HEK293 (cell line): ENCODE results near the gene STPG2.

Source experiments
- CTCF ChIA-PET: fragments of 350-600 bp; formaldehyde crosslinking; extraction: SDS; loops from one replicate; lab custom pipeline; 2021; ENCODE audit warnings: antibody characterized with exemption; lab: Yijun Ruan, JAX
- POLR2A ChIA-PET: fragments of 300-600 bp; formaldehyde crosslinking; extraction: SDS; loops from one replicate; lab custom pipeline; 2020; ENCODE audit warnings: antibody characterized with exemption, inconsistent platforms; lab: Yijun Ruan, JAX
- H3K27ac ChIP-seq: fragments of 200-500 bp; sonication (Bioruptor generic); 2 replicates; pipeline ENCODE4 v1.5.1; 2014; ENCODE audit warnings: low read depth, low read length, control low read depth, inconsistent platforms; ENCODE audit errors: extremely low read depth
- H3K36me3 ChIP-seq, 2 experiments: fragments of 200-500 bp in 1 of 2; sonication (Bioruptor generic) in 1 of 2; 1 replicate in 1 of 2; 2 replicates in 1 of 2; pipeline ENCODE4 v1.5.1; 2014 to 2017; ENCODE audit warnings: inconsistent platforms in 2 of 2, low read length in 2 of 2; ENCODE audit not compliant: control insufficient read depth in 2 of 2, insufficient read depth in 1 of 2
- H3K4me1 ChIP-seq: fragments of 200-500 bp; sonication (Bioruptor generic); 2 replicates; pipeline ENCODE4 v1.5.1; 2014; ENCODE audit warnings: mild to moderate bottlenecking, low read length, inconsistent platforms; ENCODE audit not compliant: control insufficient read depth, insufficient read depth
- H3K4me3 ChIP-seq: 2 replicates; pipeline ENCODE4 v1.5.1; 2011; ENCODE audit warnings: low read depth, mild to moderate bottlenecking, control low read depth, low read length, moderate library complexity
- H3K9me3 ChIP-seq: fragments of 200-500 bp; sonication (Bioruptor generic); 2 replicates; pipeline ENCODE4 v1.5.1; 2014; ENCODE audit warnings: low read depth, low read length, inconsistent platforms; ENCODE audit not compliant: control insufficient read depth, insufficient read depth
- EGR2 ChIP-seq: fragments of 450-650 bp; formaldehyde crosslinking; IDR thresholded peaks from 2 replicates; pipeline ENCODE4 v1.5.1; 2016; ENCODE audit warnings: low read depth, missing biosample characterization, missing genetic modification characterization
- FEZF1 ChIP-seq: fragments of 450-650 bp; formaldehyde crosslinking; IDR thresholded peaks from 2 replicates; pipeline ENCODE4 v1.5.1; 2016; ENCODE audit warnings: missing biosample characterization, missing genetic modification characterization
- HOXC10 ChIP-seq: sonication (generic); formaldehyde crosslinking; IDR thresholded peaks from 2 replicates; pipeline ENCODE4 v1.8.1; 2023; ENCODE audit warnings: mild to moderate bottlenecking, missing genetic modification reagents
- KLF17 ChIP-seq: fragments of 450-650 bp; formaldehyde crosslinking; IDR thresholded peaks from 2 replicates; pipeline ENCODE4 v1.5.1; 2016; ENCODE audit warnings: missing biosample characterization, missing genetic modification characterization
- PBX3 ChIP-seq: sonication (generic); formaldehyde crosslinking; IDR thresholded peaks from 2 replicates; pipeline ENCODE4 v1.8.1; 2022; ENCODE audit warnings: mild to moderate bottlenecking, moderate library complexity, missing genetic modification reagents
- PRDM6 ChIP-seq: fragments of 450-650 bp; formaldehyde crosslinking; IDR thresholded peaks from 2 replicates; pipeline ENCODE4 v1.5.1; 2017; ENCODE audit warnings: missing biosample characterization, missing genetic modification characterization
- SCRT1 ChIP-seq: fragments of 450-650 bp; formaldehyde crosslinking; IDR thresholded peaks from 2 replicates; pipeline ENCODE4 v1.5.1; 2016; ENCODE audit warnings: missing biosample characterization, missing genetic modification characterization, borderline replicate concordance
- TCF7L2 ChIP-seq: IDR thresholded peaks from 2 replicates; pipeline ENCODE4 v1.6.1; 2011; ENCODE audit warnings: low read depth, mild to moderate bottlenecking, inconsistent platforms, low read length, moderate library complexity, borderline replicate concordance
- ZBTB1 ChIP-seq: fragments of 450-650 bp; formaldehyde crosslinking; IDR thresholded peaks from 2 replicates; pipeline ENCODE4 v1.5.1; 2016; ENCODE audit warnings: missing biosample characterization, missing genetic modification characterization
- ZNF18 ChIP-seq: fragments of 450-650 bp; formaldehyde crosslinking; IDR thresholded peaks from 2 replicates; pipeline ENCODE4 v1.5.1; 2016; ENCODE audit warnings: missing biosample characterization, missing genetic modification characterization
- ZNF341 ChIP-seq: fragments of 450-650 bp; formaldehyde crosslinking; IDR thresholded peaks from 2 replicates; pipeline ENCODE4; 2016; ENCODE audit warnings: low read depth, missing biosample characterization, missing genetic modification characterization
- ZNF423 ChIP-seq: fragments of 450-650 bp; formaldehyde crosslinking; IDR thresholded peaks from 2 replicates; pipeline ENCODE4 v1.5.1; 2016; ENCODE audit warnings: missing biosample characterization, missing genetic modification characterization
- ZNF449 ChIP-seq: fragments of 450-650 bp; formaldehyde crosslinking; IDR thresholded peaks from 2 replicates; pipeline ENCODE4 v1.5.1; 2017; ENCODE audit warnings: missing biosample characterization, mild to moderate bottlenecking, missing genetic modification characterization, moderate library complexity
- ZNF513 ChIP-seq: fragments of 450-650 bp; IDR thresholded peaks from 2 replicates; pipeline ENCODE4 v1.5.1; 2018; ENCODE audit warnings: missing biosample characterization, missing genetic modification characterization
- ZNF555 ChIP-seq: fragments of 450-650 bp; formaldehyde crosslinking; conservative IDR thresholded peaks from 2 replicates; pipeline ENCODE4 v1.5.1; 2017; ENCODE audit warnings: missing biosample characterization, mild to moderate bottlenecking, missing genetic modification characterization, inconsistent platforms
- ZNF654 ChIP-seq: fragments of 450-650 bp; formaldehyde crosslinking; IDR thresholded peaks from 2 replicates; pipeline ENCODE4 v1.5.1; 2016; ENCODE audit warnings: low read depth, missing biosample characterization, missing genetic modification characterization
- ZNF791 ChIP-seq: fragments of 450-650 bp; formaldehyde crosslinking; IDR thresholded peaks from 2 replicates; pipeline ENCODE4 v1.5.1; 2016; ENCODE audit warnings: missing biosample characterization, missing genetic modification characterization

STPG2 gene

GRCh38 chr4:98068495-98068894, 74.8 kb downstream of the STPG2 start (continued):
- TF ChIP-seq PRDM6 (tag by site-specific recombination) (no peak), ZNF791 (no peak), KLF17 (tag by site-specific recombination) (no peak), ZNF341 (tag by site-specific recombination) (no peak)

GRCh38 chr4:98055800-98056501, 87.3 kb downstream of the STPG2 start:
- H3K4me3 ChIP-seq, result no peak overlapping the region
- CTCF ChIA-PET, result no interaction called here
- TF ChIP-seq ZBTB1 (tag by site-specific recombination) (no peak), ZNF423 (tag by site-specific recombination) (no peak), EGR2 (tag by site-specific recombination) (no peak), PBX3 (CRISPR knock-in tag) (no peak), HOXC10 (CRISPR knock-in tag) (no peak)
- POLR2A ChIA-PET, result no interaction called here
- no peak overlapping the region for H3K27ac ChIP-seq
- no peaks in the 10 kb centered on the region for H3K9me3 ChIP-seq
- no peaks in the 10 kb centered on the region for H3K36me3 ChIP-seq
- no peaks in the 10 kb centered on the region for H3K4me1 ChIP-seq

- H3K27ac ChIP-seq, result no peak overlapping the region
- no peaks in the 10 kb centered on the region for H3K4me1 ChIP-seq
- CTCF ChIA-PET, result no interaction called here
- H3K36me3 ChIP-seq, result no peaks in the 10 kb centered on the region
- TF ChIP-seq TCF7L2, result no peak
- no peak for TF ChIP-seq ZNF513
- TF ChIP-seq FEZF1 (tag by site-specific recombination), result no peak
- TF ChIP-seq ZNF18 (tag by site-specific recombination), result no peak
- no peak for TF ChIP-seq ZNF555 (tag by site-specific recombination)
- no peak for TF ChIP-seq ZNF654 (tag by site-specific recombination)
- no peak for TF ChIP-seq ZNF449
- TF ChIP-seq SCRT1 (tag by site-specific recombination), result no peak
- POLR2A ChIA-PET, result no interaction called here
- H3K4me3 ChIP-seq, result no peak overlapping the region
- no peaks in the 10 kb centered on the region for H3K9me3 ChIP-seq
Measured at GRCh38 chr4:98046665-98047064, 96.6 kb downstream of the STPG2 start.
